Esophagus squamous epithelium (tissue), 4 donors: ENCODE data around the gene PTN.

ENCODE experiments used
- CTCF ChIP-seq, 6 experiments: fragments of 450-650 bp in 4 of 6; fragments of 200-600 bp in 2 of 6; sonication (generic) in 2 of 6; IDR thresholded peaks; one replicate each; pipeline ENCODE4 v1.5.1; 2016 to 2019; ENCODE audit warnings: antibody characterized with exemption in 6 of 6, mild to moderate bottlenecking in 4 of 6, moderate library complexity in 4 of 6
- POLR2A ChIP-seq, 4 donors: fragments of 450-650 bp; IDR thresholded peaks; one replicate each; pipeline ENCODE4 v1.6.1; 2017; ENCODE audit warnings: antibody characterized with exemption in 4 of 4, mild to moderate bottlenecking in 4 of 4, moderate library complexity in 3 of 4

- TF ChIP-seq CTCF (IDR thresholded peaks at IDR 0.05) (no peak), POLR2A (IDR thresholded peaks at IDR 0.05) (no peak)
These were observed 11.4 kb upstream of the PTN start for GRCh38 chr7:137354961-137355360.
